Neural progenitor cell (in vitro differentiated cells): ENCODE measurements around the gene TRPC4.

ENCODE experiments used
- CTCF ChIP-seq: fragments of 200-600 bp; sonication (generic); IDR thresholded peaks from 2 replicates; pipeline ENCODE4 v1.5.1; 2017; ENCODE audit warnings: antibody characterized with exemption, mild to moderate bottlenecking
- EZH2 ChIP-seq: fragments of 200-600 bp; sonication (generic); IDR thresholded peaks from 2 replicates; pipeline ENCODE4 v1.6.1; 2017; ENCODE audit warnings: antibody characterized with exemption, mild to moderate bottlenecking, moderate library complexity
- EZH2phosphoT487 ChIP-seq: fragments of 200-600 bp; sonication (generic); IDR thresholded peaks from 2 replicates; pipeline ENCODE4 v1.6.1; 2017; ENCODE audit warnings: antibody characterized with exemption

GRCh38 chr13:37599519-37599918 lies 270.1 kb downstream of the TRPC4 start:
- TF ChIP-seq CTCF (no peak), EZH2phosphoT487 (no peak), EZH2 (no peak)
